Liver (tissue), 9 donors: ENCODE data around the gene EFHD2. TPM values are rescaled to one million over a fixed set of nuclear protein-coding genes. Genes with fewer than 3 reads are reported as not detected.

ENCODE experiments used
- DNase-seq: peaks from one replicate; pipeline ENCODE4 v3.0.0-alpha.2; 2017; ENCODE audit warnings: low spot score
- H3K27ac ChIP-seq, 2 donors: one replicate each; pipeline ENCODE4 v1.7.0; 2013; ENCODE audit warnings: inconsistent platforms in 2 of 2, low read length in 2 of 2, control low read depth in 1 of 2, low read depth in 1 of 2, mild to moderate bottlenecking in 1 of 2
- H3K27me3 ChIP-seq, 4 donors: one replicate each; pipeline versions ENCODE4 v1.6.1 to v1.7.0; 2013; ENCODE audit warnings: low read length in 3 of 4, inconsistent platforms in 1 of 4, mild to moderate bottlenecking in 1 of 4, moderate library complexity in 1 of 4; ENCODE audit not compliant: control insufficient read depth in 4 of 4, insufficient read depth in 4 of 4
- H3K36me3 ChIP-seq, 4 donors: one replicate each; pipeline versions ENCODE4 v1.6.1 to v1.7.0; 2013; ENCODE audit warnings: low read length in 3 of 4, mild to moderate bottlenecking in 3 of 4, low read depth in 1 of 4, moderate library complexity in 1 of 4; ENCODE audit not compliant: control insufficient read depth in 4 of 4, insufficient read depth in 3 of 4
- H3K4me1 ChIP-seq, 4 donors: one replicate each; pipeline versions ENCODE4 v1.6.1 to v1.7.0; 2013; ENCODE audit warnings: low read length in 3 of 4, mild to moderate bottlenecking in 3 of 4, moderate library complexity in 1 of 4; ENCODE audit not compliant: control insufficient read depth in 4 of 4, insufficient read depth in 4 of 4
- H3K4me3 ChIP-seq, 3 donors: one replicate each; pipeline versions ENCODE4 v1.6.1 to v1.7.0; 2013; ENCODE audit warnings: low read length in 3 of 3, control low read depth in 1 of 3, low read depth in 1 of 3, mild to moderate bottlenecking in 1 of 3
- H3K9ac ChIP-seq, 2 donors: one replicate each; pipeline ENCODE4 v1.7.0; 2013; ENCODE audit warnings: low read length in 2 of 2, mild to moderate bottlenecking in 2 of 2, moderate library complexity in 2 of 2, control low read depth in 1 of 2, low read depth in 1 of 2
- H3K9me3 ChIP-seq, 4 donors: one replicate each; pipeline versions ENCODE4 v1.6.1 to v1.7.0; 2013; ENCODE audit warnings: low read length in 3 of 4; ENCODE audit not compliant: control insufficient read depth in 4 of 4
- EGR1 ChIP-seq, 2 donors: IDR thresholded peaks; 2 replicates each; pipeline ENCODE4 v1.6.1; 2016 to 2018; ENCODE audit warnings: antibody characterized with exemption in 2 of 2, low read depth in 2 of 2
- FOXA1 ChIP-seq: IDR thresholded peaks from 2 replicates; pipeline ENCODE4 v1.6.1; 2016; ENCODE audit warnings: antibody characterized with exemption
- GABPA ChIP-seq, 2 donors: IDR thresholded peaks in 1 of 2; conservative IDR thresholded peaks in 1 of 2; 2 replicates each; pipeline ENCODE4 v1.6.1; 2016; ENCODE audit warnings: antibody characterized with exemption in 2 of 2, mild to moderate bottlenecking in 1 of 2, moderate library complexity in 1 of 2
- HNF4A ChIP-seq, 2 donors: conservative IDR thresholded peaks; 2 replicates each; pipeline ENCODE4 v1.6.1; 2016; ENCODE audit warnings: antibody characterized with exemption in 2 of 2, mild to moderate bottlenecking in 2 of 2
- HNF4G ChIP-seq: IDR thresholded peaks from 2 replicates; pipeline ENCODE4 v1.6.1; 2016; ENCODE audit warnings: antibody characterized with exemption
- JUND ChIP-seq, 2 donors: IDR thresholded peaks; 2 replicates each; pipeline ENCODE4 v1.6.1; 2016; ENCODE audit warnings: antibody characterized with exemption in 2 of 2
- NR2F2 ChIP-seq: IDR thresholded peaks from 2 replicates; pipeline ENCODE4 v1.6.1; 2016; ENCODE audit warnings: antibody characterized with exemption
- RAD21 ChIP-seq, 2 donors: IDR thresholded peaks; 2 replicates each; pipeline ENCODE4 v1.6.1; 2016; ENCODE audit warnings: antibody characterized with exemption in 2 of 2, mild to moderate bottlenecking in 2 of 2
- RXRA ChIP-seq, 2 donors: IDR thresholded peaks; 2 replicates each; pipeline ENCODE4 v1.6.1; 2017 to 2018; ENCODE audit warnings: antibody characterized with exemption in 2 of 2, mild to moderate bottlenecking in 1 of 2
- SP1 ChIP-seq: IDR thresholded peaks from 2 replicates; pipeline ENCODE4 v1.6.1; 2018; ENCODE audit warnings: antibody characterized with exemption, mild to moderate bottlenecking
- TAF1 ChIP-seq: conservative IDR thresholded peaks from 2 replicates; pipeline ENCODE4 v1.6.1; 2016; ENCODE audit warnings: antibody characterized with exemption, mild to moderate bottlenecking
- WGBS: extraction: QIAGEN DNeasy Blood & Tissue Kit; methylation state at CpG from one replicate; pipeline ENCODE4 v1.1.7; 2013; 5-methylcytosine and 5-hydroxymethylcytosine counted together
- polyA plus RNA-seq, 2 donors: library from polyadenylated mRNA; stranded (reverse) in 1 of 2; unstranded in 1 of 2; fragments of 200-250 nt in 1 of 2; fragments of >200 nt in 1 of 2; fragmentation: Nextera tagmentation in 1 of 2; extraction: Ambion mirVana in 1 of 2; gene quantifications; one replicate each; pipeline versions ENCODE4 v1.2.1 to v1.2.3, GENCODE V29; 2013 to 2015
- total RNA-seq, 2 donors: library from RNA; depleted of rRNA; stranded (reverse); fragments of >200 nt; gene quantifications; one replicate each; pipeline ENCODE4 v1.2.3, GENCODE V29; 2014
- TF ChIP-seq, protein P1 (sequence below): IDR thresholded peaks from 2 replicates; pipeline ENCODE4 v1.6.1; 2016; ENCODE audit warnings: antibody characterized with exemption, mild to moderate bottlenecking
- TF ChIP-seq, protein P2 (sequence below): IDR thresholded peaks from 2 replicates; pipeline ENCODE4 v1.6.1; 2016; ENCODE audit warnings: antibody characterized with exemption
- TF ChIP-seq, protein P3 (sequence below): IDR thresholded peaks from 2 replicates; pipeline ENCODE4 v1.6.1; 2016; ENCODE audit warnings: antibody characterized with exemption
- donor health status: healthy.
- donor health status: healthy.
- donor health status: healthy.
- donor health status: healthy.
- donor health status: healthy.

The EFHD2 gene
- total and polyA plus RNA-seq, 4 donors: 7.4 to 23.0 (median 11.7) TPM

DNA sequence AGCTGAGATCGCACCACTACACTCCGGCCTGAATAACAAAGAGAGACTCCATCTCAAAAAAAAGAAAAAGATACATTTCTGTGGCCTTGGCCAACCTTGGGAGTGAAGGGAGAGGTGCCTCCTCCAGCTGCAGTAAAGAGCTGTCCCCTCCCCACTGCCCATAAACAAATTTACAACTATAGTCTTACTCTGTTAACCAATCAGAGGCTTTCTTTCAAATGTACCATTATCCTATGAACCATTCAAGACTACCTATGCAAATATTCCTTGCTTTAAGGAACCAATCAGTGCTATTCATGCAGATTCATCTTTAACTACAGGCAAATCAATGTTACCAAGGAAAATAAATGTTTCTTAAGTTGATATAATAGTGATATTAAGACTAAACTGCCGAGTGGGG, 67.2 kb downstream of the EFHD2 start:
- Histone ChIP-seq H3K27ac (no peak overlapping the region), H3K27me3 (no peaks in the 10 kb centered on the region), H3K9me3 (no peaks in the 10 kb centered on the region), H3K4me1 (no peaks in the 10 kb centered on the region), H3K9ac (no peak overlapping the region), H3K36me3 (no peaks in the 10 kb centered on the region), H3K4me3 (no peak overlapping the region)
- DNase-seq: no peak
- WGBS: 94% methylated on average over 3 of the region's 3 CpGs
- TF ChIP-seq TAF1 (no peak), RXRA (IDR thresholded peaks at IDR 0.05) (no peak), HNF4A (conservative IDR thresholded peaks at IDR 0.05) (no peak), SP1 (no peak), GABPA (IDR thresholded peaks at IDR 0.05 in 1 of 2, conservative IDR thresholded peaks at IDR 0.05 in 1 of 2) (no peak), NR2F2 (no peak), EGR1 (IDR thresholded peaks at IDR 0.05; ENCODE audit: low read depth in 2 of 2) (no peak), JUND (IDR thresholded peaks at IDR 0.05) (no peak)
- TF ChIP-seq, protein P1, sequence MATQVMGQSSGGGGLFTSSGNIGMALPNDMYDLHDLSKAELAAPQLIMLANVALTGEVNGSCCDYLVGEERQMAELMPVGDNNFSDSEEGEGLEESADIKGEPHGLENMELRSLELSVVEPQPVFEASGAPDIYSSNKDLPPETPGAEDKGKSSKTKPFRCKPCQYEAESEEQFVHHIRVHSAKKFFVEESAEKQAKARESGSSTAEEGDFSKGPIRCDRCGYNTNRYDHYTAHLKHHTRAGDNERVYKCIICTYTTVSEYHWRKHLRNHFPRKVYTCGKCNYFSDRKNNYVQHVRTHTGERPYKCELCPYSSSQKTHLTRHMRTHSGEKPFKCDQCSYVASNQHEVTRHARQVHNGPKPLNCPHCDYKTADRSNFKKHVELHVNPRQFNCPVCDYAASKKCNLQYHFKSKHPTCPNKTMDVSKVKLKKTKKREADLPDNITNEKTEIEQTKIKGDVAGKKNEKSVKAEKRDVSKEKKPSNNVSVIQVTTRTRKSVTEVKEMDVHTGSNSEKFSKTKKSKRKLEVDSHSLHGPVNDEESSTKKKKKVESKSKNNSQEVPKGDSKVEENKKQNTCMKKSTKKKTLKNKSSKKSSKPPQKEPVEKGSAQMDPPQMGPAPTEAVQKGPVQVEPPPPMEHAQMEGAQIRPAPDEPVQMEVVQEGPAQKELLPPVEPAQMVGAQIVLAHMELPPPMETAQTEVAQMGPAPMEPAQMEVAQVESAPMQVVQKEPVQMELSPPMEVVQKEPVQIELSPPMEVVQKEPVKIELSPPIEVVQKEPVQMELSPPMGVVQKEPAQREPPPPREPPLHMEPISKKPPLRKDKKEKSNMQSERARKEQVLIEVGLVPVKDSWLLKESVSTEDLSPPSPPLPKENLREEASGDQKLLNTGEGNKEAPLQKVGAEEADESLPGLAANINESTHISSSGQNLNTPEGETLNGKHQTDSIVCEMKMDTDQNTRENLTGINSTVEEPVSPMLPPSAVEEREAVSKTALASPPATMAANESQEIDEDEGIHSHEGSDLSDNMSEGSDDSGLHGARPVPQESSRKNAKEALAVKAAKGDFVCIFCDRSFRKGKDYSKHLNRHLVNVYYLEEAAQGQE: no peak

DNA sequence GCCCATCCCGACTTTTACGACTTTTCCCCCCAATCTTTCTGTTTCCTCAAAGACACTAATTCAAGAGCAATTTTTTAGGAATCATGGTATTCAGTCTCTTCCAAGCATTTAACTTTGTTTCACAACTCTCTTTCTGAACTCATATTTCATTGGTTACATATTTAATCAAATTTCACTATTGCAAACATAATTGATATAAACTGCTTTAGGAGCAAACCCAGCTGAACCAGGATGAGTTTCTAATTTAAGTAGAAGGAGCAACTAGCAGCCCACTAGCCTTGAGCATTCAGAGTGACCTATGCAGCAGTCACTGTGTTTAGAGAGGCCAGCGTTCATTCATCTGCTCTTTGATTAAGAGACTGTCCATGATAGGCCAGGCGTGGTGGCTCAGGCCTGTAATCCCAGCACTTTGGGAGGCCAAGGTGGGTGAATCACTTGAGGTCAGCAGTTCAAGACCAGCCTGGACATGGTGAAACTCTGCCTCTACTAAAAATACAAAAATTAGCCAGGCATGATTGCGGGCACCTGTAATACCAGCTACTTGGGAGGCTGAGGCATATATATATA, 68.0 kb downstream of the EFHD2 start:
- WGBS: 94% methylated on average over 5 of the region's 5 CpGs
- Histone ChIP-seq H3K9me3 (no peaks in the 10 kb centered on the region), H3K27me3 (no peaks in the 10 kb centered on the region), H3K27ac (no peak overlapping the region), H3K36me3 (no peaks in the 10 kb centered on the region), H3K9ac (no peak overlapping the region), H3K4me1 (no peaks in the 10 kb centered on the region), H3K4me3 (no peak overlapping the region)
- no peak for DNase-seq
- TF ChIP-seq RXRA (IDR thresholded peaks at IDR 0.05) (no peak), HNF4G (no peak), FOXA1 (no peak), TAF1 (no peak), JUND (IDR thresholded peaks at IDR 0.05) (no peak), EGR1 (IDR thresholded peaks at IDR 0.05; ENCODE audit: low read depth in 2 of 2) (no peak), RAD21 (IDR thresholded peaks at IDR 0.05) (no peak)
- TF ChIP-seq, protein P2, sequence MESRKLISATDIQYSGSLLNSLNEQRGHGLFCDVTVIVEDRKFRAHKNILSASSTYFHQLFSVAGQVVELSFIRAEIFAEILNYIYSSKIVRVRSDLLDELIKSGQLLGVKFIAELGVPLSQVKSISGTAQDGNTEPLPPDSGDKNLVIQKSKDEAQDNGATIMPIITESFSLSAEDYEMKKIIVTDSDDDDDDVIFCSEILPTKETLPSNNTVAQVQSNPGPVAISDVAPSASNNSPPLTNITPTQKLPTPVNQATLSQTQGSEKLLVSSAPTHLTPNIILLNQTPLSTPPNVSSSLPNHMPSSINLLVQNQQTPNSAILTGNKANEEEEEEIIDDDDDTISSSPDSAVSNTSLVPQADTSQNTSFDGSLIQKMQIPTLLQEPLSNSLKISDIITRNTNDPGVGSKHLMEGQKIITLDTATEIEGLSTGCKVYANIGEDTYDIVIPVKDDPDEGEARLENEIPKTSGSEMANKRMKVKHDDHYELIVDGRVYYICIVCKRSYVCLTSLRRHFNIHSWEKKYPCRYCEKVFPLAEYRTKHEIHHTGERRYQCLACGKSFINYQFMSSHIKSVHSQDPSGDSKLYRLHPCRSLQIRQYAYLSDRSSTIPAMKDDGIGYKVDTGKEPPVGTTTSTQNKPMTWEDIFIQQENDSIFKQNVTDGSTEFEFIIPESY: no peak
- TF ChIP-seq, protein P3, sequence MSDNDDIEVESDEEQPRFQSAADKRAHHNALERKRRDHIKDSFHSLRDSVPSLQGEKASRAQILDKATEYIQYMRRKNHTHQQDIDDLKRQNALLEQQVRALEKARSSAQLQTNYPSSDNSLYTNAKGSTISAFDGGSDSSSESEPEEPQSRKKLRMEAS: no peak
- TF ChIP-seq, protein P1: no peak

Other genes starting within 250 kb of the EFHD2 start
- under 1 TPM; under 0.01 to 0.05 TPM for gene FHAD1, start 162.7 kb upstream of the EFHD2 start, total RNA-seq
- under 1 TPM in 1 of 2 donors, not detected in 1; 0.13 TPM for gene FHAD1, start 162.7 kb upstream of the EFHD2 start, polyA plus RNA-seq
- not detected for gene CTRC, start 28.6 kb downstream of the EFHD2 start, total RNA-seq
- not detected for gene CTRC, start 28.6 kb downstream of the EFHD2 start, polyA plus RNA-seq
- not detected for gene CELA2A, start 46.8 kb downstream of the EFHD2 start, total RNA-seq
- gene CELA2A, start 46.8 kb downstream of the EFHD2 start, polyA plus RNA-seq: not detected
- not detected for gene CELA2B, start 66.2 kb downstream of the EFHD2 start, total RNA-seq
- gene CELA2B, start 66.2 kb downstream of the EFHD2 start, polyA plus RNA-seq: not detected
- 1 to 10 TPM; 4.2 to 4.4 TPM for gene CASP9, start 114.3 kb downstream of the EFHD2 start, total RNA-seq
- gene CASP9, start 114.3 kb downstream of the EFHD2 start, polyA plus RNA-seq: 1 to 10 TPM; 2.8 to 5.8 TPM
- 10 to 100 TPM in 1 of 2 donors, 1 to 10 TPM in 1; 9.2 to 13.1 TPM for gene DNAJC16, start 117.0 kb downstream of the EFHD2 start, total RNA-seq
- gene DNAJC16, start 117.0 kb downstream of the EFHD2 start, polyA plus RNA-seq: 10 to 100 TPM in 1 of 2 donors, 1 to 10 TPM in 1; 3.3 to 14.2 TPM
- gene AGMAT, start 175.2 kb downstream of the EFHD2 start, total RNA-seq: 10 to 100 TPM; 33.3 to 83.6 TPM
- gene AGMAT, start 175.2 kb downstream of the EFHD2 start, polyA plus RNA-seq: 10 to 100 TPM; 31.9 to 48.0 TPM
- gene DDI2, start 207.6 kb downstream of the EFHD2 start, total RNA-seq: 10 to 100 TPM; 70.8 to 72.5 TPM
- 10 to 100 TPM in 1 of 2 donors, 1 to 10 TPM in 1; 9.5 to 13.1 TPM for gene DDI2, start 207.6 kb downstream of the EFHD2 start, polyA plus RNA-seq